Endometrium (tissue), 2 donors: ENCODE data around the gene TCERG1L.
"Not testable (repeated sequence)": the region's sequence is repeated elsewhere in the genome, so short reads cannot be mapped to it uniquely, and the experiment has no call there.

Source experiments
- FAIRE-seq: peaks from 2 replicates; lab custom pipeline; 2012; peaks lifted over from hg19 to GRCh38; lab: Jason Lieb, UNC
- donor health status: control.
- donor health status: control.

The TCERG1L gene

DNA sequence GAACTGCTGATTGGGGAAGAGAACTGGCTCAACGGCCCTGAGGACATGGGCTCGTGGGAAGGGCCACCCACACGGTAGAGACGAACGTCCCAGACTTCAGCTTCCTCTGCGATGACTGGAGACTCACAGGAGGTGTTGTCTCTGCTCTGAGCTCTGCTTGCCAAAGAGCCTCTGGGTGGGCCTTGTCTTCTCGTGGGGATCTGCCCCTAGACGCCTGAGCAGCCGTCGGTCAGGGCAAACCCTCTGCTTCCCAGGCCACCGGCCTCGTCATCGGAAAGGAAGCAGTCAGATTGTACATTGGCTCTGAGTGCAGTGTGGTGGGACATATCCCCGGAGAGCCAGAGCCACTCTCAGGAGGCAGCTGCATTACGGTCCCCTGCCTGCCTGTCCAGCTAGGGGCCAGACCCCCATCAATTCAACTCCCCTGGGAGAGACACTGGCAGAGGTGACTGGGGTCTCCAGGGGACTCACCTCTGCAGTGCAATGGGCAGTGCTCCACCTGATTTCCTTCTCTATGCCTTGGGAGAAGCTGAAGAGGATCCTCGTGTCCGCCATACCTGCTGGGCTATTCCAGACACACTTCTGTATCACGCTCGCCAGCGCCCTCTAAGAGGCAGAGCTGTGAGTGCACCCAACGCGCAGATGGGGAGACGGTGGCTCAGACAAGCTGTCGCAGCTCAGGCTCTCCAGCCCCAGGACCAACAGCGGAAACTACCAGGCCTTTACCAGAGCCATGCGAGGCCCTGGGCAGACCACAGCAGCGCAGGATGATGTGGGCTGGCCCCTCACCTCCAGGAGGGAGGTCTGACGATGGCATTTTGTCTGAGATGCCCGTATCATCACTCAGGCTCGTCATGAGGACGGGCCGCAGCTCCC lies 227.4 kb downstream of the TCERG1L start:
- no peak for FAIRE-seq

DNA sequence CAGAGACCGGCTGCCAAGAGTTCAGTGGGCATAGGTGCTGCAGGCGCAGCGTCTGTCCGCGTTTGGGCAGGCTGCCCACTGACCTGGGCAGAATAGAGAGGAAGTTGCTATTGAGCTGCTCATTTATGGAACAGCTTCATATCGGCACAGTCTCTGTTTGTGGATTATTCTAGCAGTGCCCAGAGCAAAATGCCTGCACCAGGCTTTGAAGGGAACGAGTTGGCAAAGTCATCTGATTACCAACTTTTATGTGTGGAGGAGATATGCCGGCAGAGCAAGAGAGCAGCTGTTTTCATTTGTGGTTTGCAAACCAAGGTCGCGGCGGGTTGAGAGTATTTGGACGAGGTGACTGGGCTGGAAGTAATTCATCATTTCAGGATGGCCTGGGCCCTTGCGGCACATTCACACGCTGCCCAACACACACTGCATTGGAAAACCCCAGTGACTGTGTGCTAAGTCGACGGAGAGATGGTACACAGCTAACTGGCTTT lies 228.5 kb downstream of the TCERG1L start:
- FAIRE-seq: no peak

DNA sequence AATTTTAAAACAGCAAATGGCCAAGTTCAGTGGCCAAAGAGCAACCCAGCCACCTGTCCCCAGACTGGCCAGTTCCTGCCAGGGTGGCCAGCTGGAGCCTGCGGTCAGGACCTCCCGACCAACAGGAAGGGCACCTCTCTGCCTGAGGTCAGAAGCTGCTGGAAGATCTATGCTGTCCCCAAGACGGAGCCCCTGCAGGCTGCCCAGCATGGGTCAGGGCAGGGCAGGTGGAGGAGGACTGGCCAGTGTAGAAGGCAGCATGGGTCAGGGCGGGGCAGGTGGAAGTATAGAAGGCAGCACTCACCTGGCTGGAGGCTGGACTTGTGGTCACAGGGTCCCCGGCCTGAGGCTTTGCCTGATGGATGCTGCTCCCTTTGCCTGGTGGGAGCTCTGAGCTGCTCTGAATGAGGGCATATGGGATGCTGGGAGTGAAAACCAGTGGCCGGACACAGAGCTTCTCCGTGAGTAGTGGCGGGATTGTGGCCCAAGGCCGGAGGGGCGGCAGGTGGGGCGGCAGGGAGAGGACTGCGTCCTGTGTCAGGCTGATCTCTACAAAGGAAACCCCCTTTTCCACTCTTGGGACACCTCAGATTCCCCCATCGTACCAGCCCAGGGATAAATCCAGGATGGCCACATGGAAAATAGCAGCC lies 229.2 kb downstream of the TCERG1L start:
- no peak for FAIRE-seq

DNA sequence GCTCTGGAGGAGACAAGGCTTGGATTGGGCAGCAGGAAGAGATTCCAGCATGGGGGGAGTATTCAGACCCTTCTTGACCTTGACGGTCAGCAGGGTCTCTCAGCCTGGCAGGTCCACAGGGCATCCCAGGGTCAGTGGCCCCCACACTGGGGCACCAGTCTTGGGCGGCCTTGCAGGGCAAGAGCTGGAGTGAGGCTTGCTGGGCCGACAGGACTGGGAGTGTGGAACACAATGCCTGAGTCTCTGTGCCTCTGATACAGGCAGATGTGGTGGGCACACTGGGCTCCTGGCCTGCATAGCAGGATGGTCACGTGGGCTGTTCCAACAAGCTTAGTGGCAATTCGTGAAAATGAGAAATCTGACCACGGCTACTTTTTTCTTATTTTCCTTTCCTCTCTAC lies 229.7 kb downstream of the TCERG1L start:
- no peak for FAIRE-seq

DNA sequence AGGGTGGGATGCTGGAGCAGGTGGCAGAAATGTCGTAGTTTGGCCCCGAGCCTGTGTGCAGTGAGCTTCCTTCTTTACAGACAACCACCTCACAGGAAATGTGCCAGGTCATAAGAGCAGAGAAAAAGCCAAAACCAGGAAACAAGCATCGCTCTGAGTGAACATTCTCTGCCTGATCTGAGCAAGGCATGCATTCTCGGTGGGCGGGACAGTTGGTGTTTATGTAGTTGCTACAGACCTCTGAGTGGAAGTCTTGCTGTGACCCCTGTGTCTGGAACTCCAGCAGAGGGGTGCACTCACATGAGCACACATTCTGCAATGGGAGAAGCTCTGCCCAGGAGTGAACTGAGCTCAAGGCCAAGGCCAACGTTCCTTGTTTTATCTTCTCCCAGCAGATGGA lies 230.1 kb downstream of the TCERG1L start:
- FAIRE-seq: no peak

DNA sequence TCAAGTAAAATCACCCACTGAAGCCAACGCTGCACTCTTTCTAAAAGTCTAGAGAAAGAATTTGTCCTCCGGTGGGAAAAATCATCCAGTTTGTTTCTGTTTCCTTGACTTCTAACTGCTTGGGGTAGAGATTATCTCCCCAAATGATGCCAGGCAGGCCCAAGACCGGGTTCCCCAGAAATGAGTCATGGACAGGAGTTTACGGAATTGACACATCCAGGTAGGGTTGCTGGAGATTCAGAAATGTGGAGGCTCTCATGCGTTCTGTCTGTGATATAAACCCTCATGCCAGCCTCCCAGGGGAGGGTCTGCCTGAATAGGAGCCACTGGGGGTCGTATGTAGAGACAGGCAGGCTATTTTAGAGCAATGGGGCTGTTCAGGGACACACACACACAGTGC lies 230.9 kb downstream of the TCERG1L start:
- no peak for FAIRE-seq

DNA sequence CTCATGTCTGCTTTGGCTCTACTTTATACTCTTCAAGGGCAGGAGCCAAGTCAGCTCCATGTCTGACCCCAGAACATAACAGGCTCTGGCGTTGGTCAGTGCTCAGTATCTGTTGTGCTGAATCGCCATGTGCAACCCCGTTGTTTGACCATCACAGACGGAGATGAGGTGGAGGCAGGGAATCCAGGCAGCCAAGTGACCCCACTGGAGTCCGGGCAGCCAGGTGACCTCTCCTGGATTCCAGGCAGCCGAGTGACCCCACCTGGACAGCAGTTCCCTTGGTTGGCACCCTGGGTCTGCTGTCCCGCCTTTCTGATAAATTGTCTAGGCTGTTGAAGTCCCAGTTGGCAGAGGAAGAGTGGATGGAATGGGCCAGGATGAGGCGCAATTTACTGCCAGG lies 232.2 kb downstream of the TCERG1L start:
- no peak for FAIRE-seq

DNA sequence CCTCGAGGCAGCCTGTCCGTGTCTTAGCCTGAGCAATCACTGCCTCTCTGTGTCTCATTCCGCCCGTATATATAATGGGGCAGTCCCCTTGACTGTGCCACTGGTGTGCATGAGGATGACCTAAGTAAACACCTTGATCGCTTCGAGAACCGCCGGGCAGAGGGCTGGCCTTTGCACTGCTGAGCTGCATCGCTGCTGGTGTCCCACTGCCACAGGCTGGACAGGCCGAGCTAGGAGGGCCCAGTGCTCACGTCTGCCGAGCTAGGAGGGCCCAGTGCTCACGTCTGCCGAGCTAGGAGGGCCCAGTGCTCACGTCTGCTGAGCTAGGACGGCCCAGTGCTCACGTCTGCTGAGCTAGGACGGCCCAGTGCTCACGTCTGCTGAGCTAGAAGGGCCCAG lies 232.6 kb downstream of the TCERG1L start:
- not testable (repeated sequence) for FAIRE-seq

DNA sequence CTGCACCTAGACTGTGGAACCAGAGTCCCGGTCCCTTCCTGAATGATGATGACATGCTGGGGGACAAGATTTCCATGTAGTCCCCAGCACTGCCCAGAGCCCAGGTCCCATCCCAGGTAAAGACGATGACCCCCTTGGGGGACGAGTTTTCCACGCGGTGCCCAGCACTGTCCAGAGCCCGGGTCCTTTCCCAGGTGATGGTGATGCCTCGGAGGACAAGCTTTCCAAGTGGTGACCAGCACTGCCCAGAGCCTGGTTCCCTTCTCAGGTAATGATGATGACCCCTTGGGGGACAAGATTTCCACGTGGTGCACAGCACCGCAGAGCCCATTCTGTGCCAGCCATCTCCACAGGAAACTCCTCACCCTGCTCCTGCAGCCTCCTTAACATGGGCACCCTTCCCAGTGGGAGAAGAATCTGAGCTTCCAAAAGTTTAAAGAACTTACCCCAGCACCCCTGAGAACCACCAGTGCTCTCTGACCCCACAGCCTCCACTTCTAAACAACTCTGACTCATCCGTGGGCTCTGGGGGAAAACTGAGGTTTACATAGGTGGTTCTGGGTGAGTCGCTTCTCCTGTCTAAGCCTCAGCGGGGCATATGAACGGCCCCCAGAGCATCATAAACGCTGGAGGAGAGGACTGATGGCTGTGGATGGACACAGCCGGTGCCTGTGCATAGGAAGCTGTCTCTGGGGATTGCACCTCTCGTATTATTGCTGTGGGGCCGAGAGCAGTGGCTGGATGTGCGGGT lies 233.2 kb downstream of the TCERG1L start:
- FAIRE-seq: no peak

DNA sequence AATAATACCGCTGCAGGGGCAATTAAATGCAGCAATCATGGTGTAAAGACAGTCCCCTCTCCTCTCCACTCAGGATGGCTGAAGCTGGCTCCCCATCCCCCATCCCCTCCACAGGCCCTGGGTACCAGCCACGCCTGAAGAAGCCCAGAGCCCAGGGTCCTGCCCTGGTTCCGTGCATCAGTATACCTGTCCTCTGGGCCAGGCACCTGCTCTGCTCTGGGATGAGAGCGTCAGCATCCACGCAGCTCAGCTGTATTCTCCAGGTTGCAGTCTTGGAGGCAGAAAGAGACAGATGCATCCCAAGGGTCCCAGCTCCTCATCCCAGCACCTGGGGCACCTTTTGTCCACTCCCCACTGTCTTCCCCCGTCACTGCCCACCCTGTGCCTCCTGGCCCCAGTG lies 233.8 kb downstream of the TCERG1L start:
- FAIRE-seq: no peak

DNA sequence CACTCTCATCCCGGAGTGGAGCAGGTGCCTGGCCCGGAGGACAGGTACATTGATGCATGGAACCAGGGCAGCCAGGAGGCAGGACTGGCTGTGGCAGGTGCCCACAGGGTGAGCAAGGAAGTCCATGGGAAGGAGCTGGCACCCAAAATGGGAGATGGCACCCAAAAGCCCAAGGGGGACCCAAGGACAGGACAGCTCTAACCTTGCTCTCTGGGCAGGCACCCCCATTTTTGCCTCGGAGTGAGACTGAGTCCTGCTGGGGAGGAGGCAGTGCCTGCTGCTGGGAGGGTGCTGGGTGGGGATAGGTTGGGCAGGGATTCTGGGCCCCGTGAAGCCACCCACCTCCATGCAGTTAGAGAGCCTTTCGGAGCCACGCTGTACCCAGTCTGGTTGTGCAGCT lies 234.5 kb downstream of the TCERG1L start:
- FAIRE-seq: no peak

DNA sequence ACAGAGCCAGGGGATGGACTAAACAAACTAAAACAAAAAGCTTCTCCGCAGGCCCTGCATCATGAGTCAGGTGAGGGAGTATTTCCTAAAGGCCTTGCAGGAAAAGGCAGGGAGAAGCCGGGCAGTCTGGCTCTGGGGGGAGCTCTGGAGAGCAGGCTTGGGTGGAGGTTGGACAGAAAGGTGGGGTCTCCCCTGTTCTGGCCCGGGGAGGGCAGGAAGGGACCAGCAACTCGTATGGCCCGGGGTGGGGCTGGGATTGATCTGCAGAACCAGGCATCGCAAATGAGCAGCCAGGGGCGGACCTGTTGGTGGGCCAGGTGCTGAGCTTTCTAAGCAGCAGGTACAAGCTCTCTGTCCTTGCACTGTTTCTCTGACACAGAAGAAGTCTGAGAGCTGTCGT lies 235.2 kb downstream of the TCERG1L start:
- FAIRE-seq: no peak

DNA sequence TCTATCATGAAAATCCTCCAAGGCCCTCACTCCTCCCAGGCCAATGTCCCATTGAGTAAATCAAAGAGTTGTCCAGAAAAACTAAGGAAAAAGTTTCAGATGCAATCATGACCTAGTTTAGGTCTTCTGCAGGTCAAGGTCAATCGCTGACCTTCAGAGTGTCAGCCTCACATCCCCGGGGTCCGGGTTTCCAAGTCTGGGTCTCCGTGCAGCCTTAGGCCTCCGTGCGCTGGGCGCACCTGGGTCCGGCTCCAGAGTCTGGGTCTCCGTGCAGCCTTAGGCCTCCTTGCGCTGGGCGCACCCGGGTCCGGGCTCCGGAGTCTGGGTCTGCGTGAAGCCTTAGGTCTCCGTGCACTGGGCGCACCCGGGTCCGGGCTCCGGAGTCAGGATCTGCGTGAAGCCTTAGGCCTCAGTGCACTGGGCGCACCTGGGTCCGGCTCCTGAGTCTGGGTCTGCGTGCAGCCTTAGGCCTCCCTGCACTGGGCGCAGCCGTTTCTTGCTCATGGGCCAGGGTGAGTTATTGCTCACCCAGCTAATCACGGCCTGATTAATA lies 236.2 kb downstream of the TCERG1L start:
- no peak for FAIRE-seq

DNA sequence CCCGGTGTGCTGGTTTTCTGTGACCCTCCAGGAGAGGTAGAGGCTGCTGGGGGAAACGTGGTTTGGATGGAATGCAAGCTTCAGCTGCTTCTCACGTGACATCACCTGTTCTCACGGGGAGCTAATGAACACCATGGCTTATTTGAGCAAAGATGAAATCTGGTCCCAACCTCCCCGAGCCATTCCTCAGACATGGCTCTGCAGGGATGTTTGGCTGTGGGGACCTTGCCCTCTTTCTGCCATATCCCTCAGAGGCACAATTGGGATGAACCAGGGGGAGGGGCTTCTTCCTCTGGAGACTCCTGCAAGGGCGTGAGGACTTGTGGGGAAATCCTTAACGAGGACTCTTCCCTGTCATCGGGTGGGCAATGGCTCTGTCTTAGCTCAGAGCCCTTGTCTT lies 236.8 kb downstream of the TCERG1L start:
- no peak for FAIRE-seq

DNA sequence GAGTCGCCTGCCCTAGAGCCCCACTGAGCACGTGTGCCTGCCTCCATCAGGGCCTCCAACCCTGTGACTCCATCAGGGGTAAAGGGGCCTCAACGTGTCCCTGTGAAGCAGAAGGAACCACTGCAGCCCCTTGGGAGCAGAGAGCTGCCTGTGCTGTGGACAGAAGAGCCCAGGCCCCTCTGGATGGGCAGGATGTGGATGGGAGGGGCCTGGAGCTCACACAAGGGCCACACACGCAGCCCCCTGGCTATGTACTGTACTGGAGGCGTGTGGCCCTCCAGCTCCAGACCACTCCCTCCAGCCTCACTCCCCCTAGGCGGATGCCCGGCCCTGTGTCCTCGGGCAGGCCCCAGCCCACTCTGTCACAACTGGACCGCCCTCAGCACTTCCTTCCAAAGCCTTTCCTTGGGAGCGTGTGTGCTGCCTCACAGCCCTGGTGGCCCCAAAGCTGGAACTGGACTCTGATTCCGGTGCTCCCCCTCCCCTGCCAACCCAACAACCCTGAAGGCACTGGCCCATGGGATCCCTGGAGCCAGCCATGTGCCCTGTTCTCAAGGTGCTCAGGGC lies 238.0 kb downstream of the TCERG1L start:
- no peak for FAIRE-seq

DNA sequence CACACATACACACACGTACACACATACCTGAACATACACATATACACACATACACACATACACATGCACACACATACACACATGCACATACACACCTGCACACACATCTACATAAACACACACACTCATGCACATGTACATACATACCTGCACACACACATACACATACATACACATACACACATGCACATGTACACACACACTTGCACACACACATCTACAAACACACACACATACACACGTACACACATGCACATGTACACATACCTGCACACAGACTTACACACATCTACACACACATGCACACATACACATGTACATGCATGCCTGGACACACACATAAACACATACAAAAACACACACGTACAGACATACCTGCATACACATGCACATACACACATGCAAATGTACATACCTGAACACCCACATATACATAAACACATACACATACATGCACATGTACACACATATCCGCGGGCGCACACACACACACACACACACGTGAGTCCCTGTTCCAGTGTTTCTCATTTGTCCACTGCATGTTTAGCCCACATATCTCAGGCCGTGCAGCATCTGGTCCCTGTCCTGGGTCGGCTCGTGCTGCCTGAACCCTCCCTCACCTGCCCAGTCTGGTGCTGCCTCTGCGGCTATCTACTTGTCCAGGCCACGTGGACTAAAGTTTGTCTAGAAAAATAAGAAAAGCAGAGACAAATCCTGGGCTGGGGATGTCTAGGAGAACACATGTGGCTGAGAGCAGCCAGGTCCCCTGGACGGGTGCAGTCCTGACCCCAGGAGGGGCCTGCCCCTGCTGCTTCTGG lies 238.7 kb downstream of the TCERG1L start:
- FAIRE-seq: no peak

DNA sequence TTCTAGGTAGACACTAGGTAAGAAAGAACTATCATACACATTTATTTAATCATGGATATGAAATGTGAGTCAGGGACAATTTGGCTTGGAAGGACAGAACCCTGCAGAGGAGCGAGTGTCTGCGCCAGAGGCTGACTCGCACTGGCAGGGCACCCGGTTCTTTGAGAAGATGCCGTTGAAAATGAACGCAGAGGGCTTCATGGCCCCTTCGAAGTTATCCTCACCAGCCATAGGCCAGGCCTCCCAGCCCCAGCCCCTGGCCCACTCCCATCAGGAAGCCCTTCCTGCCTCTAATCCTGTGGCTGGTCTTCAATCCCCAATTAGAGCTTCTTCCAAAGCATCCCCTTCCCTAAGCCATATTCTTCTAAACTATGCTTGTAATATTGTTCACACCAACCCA lies 239.8 kb downstream of the TCERG1L start:
- FAIRE-seq: no peak

DNA sequence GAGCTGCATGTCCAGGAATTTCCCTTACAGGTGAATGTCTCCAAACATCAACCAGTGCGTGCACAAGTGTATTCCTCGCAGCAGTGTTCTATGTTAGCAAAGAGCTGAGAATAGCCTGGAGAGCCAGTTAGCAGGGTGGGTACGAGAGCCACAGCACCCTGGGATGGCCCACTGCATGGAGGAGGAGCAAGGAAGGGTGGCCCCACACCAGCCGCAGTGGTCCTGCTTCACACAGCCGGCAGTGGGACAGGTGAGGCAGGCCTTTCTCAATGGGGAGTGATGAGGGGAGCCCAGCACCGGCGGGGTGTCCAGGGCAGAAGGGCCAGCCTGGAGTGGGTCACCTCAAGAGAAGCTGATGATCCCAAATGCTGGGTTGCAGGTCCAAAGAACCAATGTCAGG lies 240.7 kb downstream of the TCERG1L start:
- FAIRE-seq: no peak

DNA sequence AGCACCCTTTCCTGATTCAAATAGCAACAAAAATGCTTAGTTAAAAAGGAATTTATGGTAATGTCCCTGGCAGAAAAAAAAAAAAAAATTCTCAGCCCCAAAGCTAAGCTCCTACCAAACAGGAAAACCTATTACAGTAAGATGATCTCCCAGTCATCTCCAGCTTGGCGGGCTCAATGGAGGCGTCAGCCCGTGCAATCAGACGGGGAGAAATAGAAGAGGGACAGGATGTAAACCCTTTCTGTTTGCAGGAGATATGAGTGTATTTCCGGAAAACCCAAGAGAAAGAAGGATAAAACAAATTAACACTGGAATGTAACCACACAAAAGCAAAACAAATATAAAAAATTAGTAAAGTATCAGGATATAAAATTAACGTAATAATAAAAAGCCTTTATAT lies 242.8 kb downstream of the TCERG1L start:
- FAIRE-seq: no peak

DNA sequence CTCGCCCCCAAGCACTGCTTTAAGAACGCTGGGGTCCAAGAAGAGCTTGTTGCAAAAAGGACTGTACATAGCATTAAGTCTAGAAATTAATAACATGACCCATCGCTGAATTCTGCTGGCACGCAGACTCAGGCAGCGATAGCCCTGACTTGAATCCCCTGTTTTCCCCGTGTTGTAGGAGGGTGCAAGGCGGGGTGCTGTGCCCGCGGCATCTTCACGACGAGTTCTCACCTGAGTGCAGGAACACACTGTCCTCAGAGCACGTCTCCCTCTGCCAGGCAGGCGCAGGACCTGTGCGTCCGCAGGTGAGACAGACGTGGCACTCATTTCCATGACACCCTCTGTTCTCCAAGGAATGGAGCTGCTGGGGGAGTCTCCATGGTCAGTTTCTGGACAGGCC lies 243.2 kb downstream of the TCERG1L start:
- no peak for FAIRE-seq

DNA sequence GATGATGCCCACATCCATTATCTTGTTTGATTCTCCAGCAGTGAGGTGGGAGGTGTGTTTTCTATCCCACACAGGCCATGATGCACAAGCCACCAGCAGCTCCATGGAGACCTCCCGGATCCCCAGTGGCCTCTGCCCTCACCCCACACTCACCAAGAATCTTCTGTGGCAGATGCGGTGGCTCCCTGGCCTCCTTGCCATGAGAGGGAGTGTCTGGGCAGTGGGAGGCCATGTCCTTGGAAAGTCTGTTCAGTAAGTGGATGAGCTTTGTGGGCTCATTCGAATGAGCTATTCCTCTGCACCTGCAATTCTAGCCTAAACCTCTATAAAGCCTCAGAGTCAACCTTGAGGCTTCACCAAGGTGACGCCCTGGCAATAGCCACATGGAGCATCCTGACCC lies 243.8 kb downstream of the TCERG1L start:
- no peak for FAIRE-seq
